Osteocyte (in vitro differentiated cells): ENCODE measurements around the gene COPS3. TPM values are rescaled to one million over a fixed set of nuclear protein-coding genes. Genes with fewer than 3 reads are reported as not detected.

ENCODE experiments used
- DNase-seq: peaks from one replicate; pipeline ENCODE4 v3.0.0; 2021; ENCODE audit warnings: mixed read lengths; ENCODE audit not compliant: unreplicated experiment; ENCODE audit errors: extremely low spot score
- H3K27ac Mint-ChIP-seq: one replicate; pipeline ENCODE4 v1.8.0; 2021; ENCODE audit warnings: mild to moderate bottlenecking, mixed read lengths; ENCODE audit not compliant: unreplicated experiment
- H3K27me3 Mint-ChIP-seq: one replicate; pipeline ENCODE4 v1.8.0; 2021; ENCODE audit warnings: mixed read lengths; ENCODE audit not compliant: unreplicated experiment
- H3K36me3 Mint-ChIP-seq: one replicate; pipeline ENCODE4 v1.8.0; 2021; ENCODE audit warnings: mixed read lengths; ENCODE audit not compliant: unreplicated experiment
- H3K4me1 Mint-ChIP-seq: one replicate; pipeline ENCODE4 v1.8.0; 2021; ENCODE audit warnings: mixed read lengths; ENCODE audit not compliant: unreplicated experiment
- H3K4me3 Mint-ChIP-seq: one replicate; pipeline ENCODE4 v1.8.0; 2021; ENCODE audit warnings: mild to moderate bottlenecking, moderate library complexity, mixed read lengths; ENCODE audit not compliant: unreplicated experiment
- H3K9me3 Mint-ChIP-seq: one replicate; pipeline ENCODE4 v1.8.0; 2021; ENCODE audit warnings: mixed read lengths; ENCODE audit not compliant: unreplicated experiment
- CTCF ChIP-seq: fragments of 200-600 bp; sonication (generic); IDR thresholded peaks from 2 replicates; pipeline ENCODE4 v1.5.0; 2021; ENCODE audit warnings: antibody characterized with exemption, mild to moderate bottlenecking, moderate library complexity
- total RNA-seq: library from RNA; stranded (reverse); gene quantifications from 2 replicates; pipeline ENCODE4 v1.2.1, GENCODE V29; 2021

The COPS3 gene
- total RNA-seq, 1 donor from 2014 or later, result 55.9 TPM

GRCh38 chr17:17224137-17224536 lies 56.9 kb downstream of the COPS3 start:
- Mint-ChIP-seq H3K4me3 (no peak overlapping the region), H3K36me3 (peaks cover 53% of the 10 kb centered on the region), H3K4me1 (no peaks in the 10 kb centered on the region), H3K27ac (no peak overlapping the region), H3K27me3 (no peaks in the 10 kb centered on the region), H3K9me3 (no peaks in the 10 kb centered on the region)
- no peak for TF ChIP-seq CTCF
- no peak for DNase-seq

GRCh38 chr17:17223736-17224135 lies 57.3 kb downstream of the COPS3 start:
- no peak for TF ChIP-seq CTCF
- H3K36me3 Mint-ChIP-seq, result peaks cover 52% of the 10 kb centered on the region

GRCh38 chr17:17221329-17221728 lies 59.7 kb downstream of the COPS3 start:
- no peak for TF ChIP-seq CTCF
- Mint-ChIP-seq H3K9me3 (no peaks in the 10 kb centered on the region), H3K36me3 (peaks cover 65% of the 10 kb centered on the region), H3K4me3 (no peak overlapping the region), H3K27ac (no peak overlapping the region), H3K27me3 (no peaks in the 10 kb centered on the region), H3K4me1 (no peaks in the 10 kb centered on the region)
- no peak for DNase-seq

More at GRCh38 chr17:17223736-17224135, 57.3 kb downstream of the COPS3 start:
- Mint-ChIP-seq H3K27ac (no peak overlapping the region), H3K27me3 (no peaks in the 10 kb centered on the region), H3K9me3 (no peaks in the 10 kb centered on the region), H3K4me1 (no peaks in the 10 kb centered on the region), H3K4me3 (no peak overlapping the region)
- no peak for DNase-seq

- H3K4me3 Mint-ChIP-seq, result no peak overlapping the region
- TF ChIP-seq CTCF, result no peak
- no peaks in the 10 kb centered on the region for H3K27me3 Mint-ChIP-seq
- peaks cover 70% of the 10 kb centered on the region for H3K36me3 Mint-ChIP-seq
- no peak for DNase-seq
- no peak overlapping the region for H3K27ac Mint-ChIP-seq
- no peaks in the 10 kb centered on the region for H3K4me1 Mint-ChIP-seq
- H3K9me3 Mint-ChIP-seq, result no peaks in the 10 kb centered on the region
These were observed 60.5 kb downstream of the COPS3 start for GRCh38 chr17:17220529-17220928.

GRCh38 chr17:17217995-17218394 lies 63.1 kb downstream of the COPS3 start:
- DNase-seq, result no peak
- Mint-ChIP-seq H3K4me3 (no peak overlapping the region), H3K9me3 (no peaks in the 10 kb centered on the region), H3K4me1 (no peaks in the 10 kb centered on the region), H3K27ac (no peak overlapping the region), H3K27me3 (no peaks in the 10 kb centered on the region), H3K36me3 (peaks cover 64% of the 10 kb centered on the region)
- TF ChIP-seq CTCF, result no peak
